IMR-90 (cell line): ENCODE measurements around the gene FLII. TPM values are rescaled to one million over a fixed set of nuclear protein-coding genes. Genes with fewer than 3 reads are reported as not detected.

Experiments used
- ATAC-seq: fragments of 200-7000 bp; cut with Tn5 transposase; 2 replicates; pipeline ENCODE4 v1.9.1; 2020; ENCODE audit warnings: low read depth, mild to moderate bottlenecking, moderate library complexity
- BruUV-seq: library from RNA; stranded (reverse); fragments of 400-500 nt; replicated peaks from 2 replicates; lab custom pipeline; 2021; lab: Mats Ljungman, UMichigan
- CTCF ChIA-PET: fragments of 300-600 bp; formaldehyde crosslinking; extraction: SDS; loops from one replicate; lab custom pipeline; 2021; ENCODE audit warnings: antibody characterized with exemption; lab: Yijun Ruan, JAX
- POLR2A ChIA-PET: fragments of 300-600 bp; sonication (Branson Sonifier 250); formaldehyde crosslinking; loops from one replicate; lab custom pipeline; 2022; ENCODE audit warnings: antibody characterized with exemption; ENCODE audit not compliant: unreplicated experiment; lab: Charles Lee
- DNase-seq: peaks from one replicate; pipeline ENCODE4 v3.0.0; 2013
- H2AFZ ChIP-seq: replicated peaks from 2 replicates; pipeline ENCODE3; 2013; ENCODE audit warnings: low read length, mild to moderate bottlenecking; ENCODE audit not compliant: poor library complexity
- H2AK5ac ChIP-seq: 2 replicates; pipeline ENCODE4 v1.6.1; 2013; ENCODE audit warnings: low read depth, low read length, inconsistent platforms
- H2AK9ac ChIP-seq: replicated peaks from 2 replicates; pipeline ENCODE3; 2013; ENCODE audit warnings: mild to moderate bottlenecking, low read depth, low read length, moderate library complexity; ENCODE audit not compliant: poor library complexity
- H2BK120ac ChIP-seq: 2 replicates; pipeline ENCODE4 v1.6.1; 2013; ENCODE audit warnings: low read depth, low read length, inconsistent platforms
- H2BK15ac ChIP-seq: 3 replicates; pipeline ENCODE4 v1.6.1; 2013; ENCODE audit warnings: low read depth, low read length, inconsistent platforms
- H2BK20ac ChIP-seq: 2 replicates; pipeline ENCODE4 v1.6.1; 2013; ENCODE audit warnings: low read depth, mild to moderate bottlenecking, inconsistent platforms, low read length, moderate library complexity
- H2BK5ac ChIP-seq: 2 replicates; pipeline ENCODE4 v1.6.1; 2013; ENCODE audit warnings: mild to moderate bottlenecking, low read depth, low read length, inconsistent platforms; ENCODE audit not compliant: poor library complexity, severe bottlenecking
- H3K14ac ChIP-seq: replicated peaks from 2 replicates; pipeline ENCODE4 v1.6.1; 2013; ENCODE audit warnings: low read depth, low read length, inconsistent platforms
- H3K18ac ChIP-seq: 2 replicates; pipeline ENCODE4 v1.6.1; 2013; ENCODE audit warnings: low read depth, low read length, control low read depth
- H3K23ac ChIP-seq: 2 replicates; pipeline ENCODE4 v1.6.1; 2013; ENCODE audit warnings: low read depth, low read length, inconsistent platforms
- H3K27ac ChIP-seq: 2 replicates; pipeline ENCODE4 v1.5.1; 2013; ENCODE audit warnings: mild to moderate bottlenecking, control low read depth, low read length; ENCODE audit not compliant: insufficient read depth
- H3K27me3 ChIP-seq: 2 replicates; pipeline ENCODE4 v1.6.1; 2013; ENCODE audit warnings: low read length; ENCODE audit not compliant: control insufficient read depth, insufficient read depth
- H3K36me3 ChIP-seq: 2 replicates; pipeline ENCODE4 v1.6.1; 2013; ENCODE audit warnings: low read length, mixed read lengths; ENCODE audit not compliant: control insufficient read depth, insufficient read depth
- H3K4ac ChIP-seq: 2 replicates; pipeline ENCODE4 v1.6.1; 2013; ENCODE audit warnings: low read depth, low read length, inconsistent platforms
- H3K4me1 ChIP-seq: 2 replicates; pipeline ENCODE4 v1.6.1; 2013; ENCODE audit warnings: low read length, mixed read lengths; ENCODE audit not compliant: control insufficient read depth, insufficient read depth
- H3K4me2 ChIP-seq: 2 replicates; pipeline ENCODE4 v1.6.1; 2013; ENCODE audit warnings: low read depth, mild to moderate bottlenecking, control low read depth, low read length, moderate library complexity
- H3K4me3 ChIP-seq: 2 replicates; pipeline ENCODE4 v1.5.1; 2013; ENCODE audit warnings: low read depth, mild to moderate bottlenecking, control low read depth, low read length, moderate library complexity; ENCODE audit not compliant: insufficient read depth
- H3K56ac ChIP-seq: 2 replicates; pipeline ENCODE4 v1.6.1; 2013; ENCODE audit warnings: low read length, inconsistent platforms; ENCODE audit not compliant: insufficient read depth; ENCODE audit errors: extremely low read depth
- H3K79me1 ChIP-seq, 2 experiments: 2 replicates each; pipeline ENCODE4 v1.6.1; 2013; ENCODE audit warnings: low read length in 2 of 2, inconsistent platforms in 1 of 2, low read depth in 1 of 2
- H3K9ac ChIP-seq: 2 replicates; pipeline ENCODE4 v1.6.1; 2013; ENCODE audit warnings: low read depth, low read length, control low read depth
- H3K9me1 ChIP-seq: 2 replicates; pipeline ENCODE4 v1.6.1; 2013; ENCODE audit warnings: low read length, inconsistent platforms; ENCODE audit not compliant: insufficient read depth
- H3K9me3 ChIP-seq: 2 replicates; pipeline ENCODE4 v1.6.1; 2013; ENCODE audit warnings: low read length; ENCODE audit not compliant: control insufficient read depth, insufficient read depth
- H4K20me1 ChIP-seq: 2 replicates; pipeline ENCODE4 v1.6.1; 2013; ENCODE audit warnings: low read length, inconsistent platforms; ENCODE audit not compliant: insufficient read depth
- H4K5ac ChIP-seq: 2 replicates; pipeline ENCODE4 v1.6.1; 2013; ENCODE audit warnings: mild to moderate bottlenecking, low read depth, low read length, control low read depth
- H4K8ac ChIP-seq, 2 experiments: 2 replicates each; pipeline ENCODE4 v1.6.1; 2013; ENCODE audit warnings: low read depth in 2 of 2, low read length in 2 of 2, control low read depth in 1 of 2, inconsistent platforms in 1 of 2
- H4K91ac ChIP-seq: 2 replicates; pipeline ENCODE4 v1.6.1; 2013; ENCODE audit warnings: low read depth, low read length, inconsistent platforms; ENCODE audit not compliant: insufficient read depth
- BHLHE40 ChIP-seq: fragments of 150-350 bp; IDR thresholded peaks from 2 replicates; pipeline ENCODE4 v1.6.1; 2016; ENCODE audit warnings: mild to moderate bottlenecking, low read depth, low read length
- CEBPB ChIP-seq: IDR thresholded peaks from 2 replicates; pipeline ENCODE4 v1.6.1; 2012; ENCODE audit warnings: low read depth, low read length, improper control_type of control experiment
- CHD1 ChIP-seq: IDR thresholded peaks from 2 replicates; pipeline ENCODE4 v1.6.1; 2012; ENCODE audit warnings: low read depth, low read length, improper control_type of control experiment
- CTCF ChIP-seq: conservative IDR thresholded peaks from 2 replicates; pipeline ENCODE4 v1.5.1; 2012; ENCODE audit warnings: mild to moderate bottlenecking, low read depth, low read length, improper control_type of control experiment
- ELK1 ChIP-seq: fragments of 150-350 bp; IDR thresholded peaks from 2 replicates; pipeline ENCODE4 v1.6.1; 2016; ENCODE audit warnings: low read depth, mild to moderate bottlenecking, low read length, moderate library complexity, borderline replicate concordance
- FOS ChIP-seq: fragments of 150-350 bp; IDR thresholded peaks from 2 replicates; pipeline ENCODE4 v1.6.1; 2016; ENCODE audit warnings: low read depth, low read length
- MAFK ChIP-seq: IDR thresholded peaks from 2 replicates; pipeline ENCODE4 v1.6.1; 2012; ENCODE audit warnings: low read depth, low read length, improper control_type of control experiment
- MAZ ChIP-seq: IDR thresholded peaks from 2 replicates; pipeline ENCODE4 v1.6.1; 2012; ENCODE audit warnings: low read depth, mild to moderate bottlenecking, low read length, improper control_type of control experiment, moderate library complexity, borderline replicate concordance
- MXI1 ChIP-seq: IDR thresholded peaks from 2 replicates; pipeline ENCODE4 v1.6.1; 2012; ENCODE audit warnings: low read depth, mild to moderate bottlenecking, low read length, moderate library complexity, borderline replicate concordance
- NFE2L2 ChIP-seq: fragments of 150-350 bp; IDR thresholded peaks from 2 replicates; pipeline ENCODE4 v1.6.1; 2016; ENCODE audit warnings: low read depth, mild to moderate bottlenecking, low read length
- POLR2A ChIP-seq: IDR thresholded peaks from 2 replicates; pipeline ENCODE4 v1.6.1; 2012; ENCODE audit warnings: mild to moderate bottlenecking, low read depth, low read length
- RAD21 ChIP-seq: IDR thresholded peaks from 2 replicates; pipeline ENCODE4 v1.6.1; 2012; ENCODE audit warnings: low read length, improper control_type of control experiment
- RCOR1 ChIP-seq: IDR thresholded peaks from 2 replicates; pipeline ENCODE4 v1.6.1; 2012; ENCODE audit warnings: mild to moderate bottlenecking, low read length, improper control_type of control experiment; ENCODE audit not compliant: insufficient replicate concordance
- RFX5 ChIP-seq: IDR thresholded peaks from 2 replicates; pipeline ENCODE4 v1.8.0; 2012; ENCODE audit warnings: low read depth, mild to moderate bottlenecking, low read length, moderate library complexity
- SMC3 ChIP-seq: fragments of 150-350 bp; IDR thresholded peaks from 2 replicates; pipeline ENCODE4 v1.6.1; 2016; ENCODE audit warnings: low read depth, mild to moderate bottlenecking, antibody characterized with exemption, low read length, moderate library complexity
- USF2 ChIP-seq: fragments of 150-350 bp; IDR thresholded peaks from 2 replicates; pipeline ENCODE4 v1.6.1; 2017; ENCODE audit warnings: mild to moderate bottlenecking, antibody characterized with exemption, low read length, low read depth
- WGBS, 2 experiments: methylation state at CpG; one replicate each; pipeline versions ENCODE4 v1.1.5 to v1.1.7; 2013; ENCODE audit warnings: missing lambda C conversion rate in 2 of 2; ENCODE audit not compliant: insufficient read length in 1 of 2; ENCODE audit errors: extremely low coverage in 2 of 2; 5-methylcytosine and 5-hydroxymethylcytosine counted together
- dilution Hi-C: fragments of 300-500 bp; cut with HindIII; formaldehyde crosslinking; loops from one replicate; pipeline ENCODE4 v1.14.3; 2018; ENCODE audit warnings: low sequenced_read_pairs; ENCODE audit not compliant: unreplicated experiment
- in situ Hi-C: fragments of 300-500 bp; cut with MboI; formaldehyde crosslinking; loops from 3 replicates; pipeline ENCODE4 v1.14.3; 2019; ENCODE audit warnings: low sequenced_read_pairs, inconsistent platforms, mixed read lengths
- intact Hi-C: fragments of 100-400 bp; cut with micrococcal nuclease; formaldehyde crosslinking; loops from 2 replicates; pipeline ENCODE4 v1.10.0; 2022
- polyA plus RNA-seq, 3 experiments: library from polyadenylated mRNA; depleted of rRNA; stranded (reverse); fragments of >200 nt; gene quantifications; 2 replicates each; pipeline ENCODE4 v1.2.3, GENCODE V29; 2012; ENCODE audit warnings: low replicate concordance in 1 of 3
- total RNA-seq: library from RNA; depleted of rRNA; stranded (reverse); fragments of >200 nt; gene quantifications from 2 replicates; pipeline ENCODE4 v1.2.3, GENCODE V29; 2012

Gene FLII
- total and polyA plus RNA-seq, 2 of the 4 experiments (the other 2 are of a cell fraction), result 263 to 290 TPM

- peaks cover 75% of the 10 kb centered on the region for H3K36me3 ChIP-seq
- H3K4me2 ChIP-seq, result no peak overlapping the region
- peaks cover 4% of the 10 kb centered on the region for H3K4me1 ChIP-seq
- H3K18ac ChIP-seq, result no peak overlapping the region
- no peak overlapping the region for H4K8ac ChIP-seq
- no peak overlapping the region for H2BK5ac ChIP-seq
- H4K20me1 ChIP-seq, result peaks cover 35% of the 10 kb centered on the region
- TF ChIP-seq CTCF (no peak), RFX5 (no peak), MAFK (no peak), RCOR1 (no peak), RAD21 (no peak), POLR2A (no peak), MXI1 (no peak), ELK1 (no peak), BHLHE40 (no peak), USF2 (no peak), CEBPB (no peak), MAZ (no peak), SMC3 (no peak), CHD1 (no peak), NFE2L2 (no peak), FOS (no peak)
- H2BK15ac ChIP-seq, result no peak overlapping the region
- CTCF ChIA-PET, result no interaction called here
- peak overlapping the region; percentile 1 for H2AFZ ChIP-seq
- no peak overlapping the region for H3K23ac ChIP-seq
- no peak overlapping the region for H2AK5ac ChIP-seq
- H4K5ac ChIP-seq, result no peak overlapping the region
- no peaks in the 10 kb centered on the region for H3K9me3 ChIP-seq
- no peak overlapping the region for H2BK120ac ChIP-seq
- in situ Hi-C loops (no loop called here), dilution Hi-C loops (no loop called here), intact Hi-C loops (no loop called here)
- no peak overlapping the region for H3K14ac ChIP-seq
- H2AK9ac ChIP-seq, result no peak overlapping the region
- 93% methylated on average over 10 of the region's 16 CpGs; no CpG with 5 or more reads in 1 of the 2 experiments for WGBS, 2 experiments
- no peak overlapping the region for H3K4me3 ChIP-seq
- no peak overlapping the region for H2BK20ac ChIP-seq
- no peaks in the 10 kb centered on the region for H3K27me3 ChIP-seq
- no peak overlapping the region for H3K4ac ChIP-seq
- BruUV-seq, result TSS peak; percentile 52
- no peak overlapping the region for H3K27ac ChIP-seq
- POLR2A ChIA-PET, result no interaction called here
- no peak overlapping the region for H3K56ac ChIP-seq
- H3K9ac ChIP-seq, result no peak overlapping the region
- no peak for ATAC-seq
- no peaks in the 10 kb centered on the region for H3K9me1 ChIP-seq
- no peak overlapping the region for H4K91ac ChIP-seq
- peaks cover 15 to 58% of the 10 kb centered on the region in 2 experiments for H3K79me1 ChIP-seq
- DNase-seq, result no peak
Observed at GRCh38 chr17:18253187-18253884, 5.2 kb downstream of the FLII start.
